ENCODE measurements around the gene AFF4. TPM values are rescaled to one million over a fixed set of nuclear protein-coding genes. Genes with fewer than 3 reads are reported as not detected.
"Not testable (repeated sequence)": the region's sequence is repeated elsewhere in the genome, so short reads cannot be mapped to it uniquely, and the experiment has no call there.

The AFF4 gene
- polyA plus RNA-seq, 3 donors = 9.7 to 17.7 (median 17.6) TPM

GRCh38 chr5:132987531-132988408, 24.3 kb upstream of the AFF4 start:
- Histone ChIP-seq H3K4me3 (replicated peaks in 1 of 3; ENCODE audit: low read depth in 2 of 3, low read length in 3 of 3) (no peak overlapping the region), H3K27ac (ENCODE audit: low read depth in 1 of 2, low read length in 2 of 2) (no peak overlapping the region), H3K9ac (ENCODE audit: insufficient read depth, low read length, poor library complexity, severe bottlenecking) (no peak overlapping the region), H3K4me1 (ENCODE audit: control insufficient read depth in 1 of 2, insufficient read depth in 2 of 2, low read length in 2 of 2) (no peaks in the 10 kb centered on the region), H2AFZ (ENCODE audit: insufficient read depth, low read depth, low read length, poor library complexity, severe bottlenecking) (no peak overlapping the region), H3K36me3 (replicated peaks in 1 of 2; ENCODE audit: control insufficient read depth in 1 of 2, insufficient read depth in 2 of 2, low read length in 2 of 2) (no peaks in the 10 kb centered on the region), H4K20me1 (ENCODE audit: insufficient read depth, low read length) (no peaks in the 10 kb centered on the region), H3K79me2 (ENCODE audit: insufficient read depth, low read length) (no peaks in the 10 kb centered on the region), H3K4me2 (replicated peaks; ENCODE audit: extremely low read depth, low read length, poor library complexity, severe bottlenecking) (no peak overlapping the region), H3K9me3 (replicated peaks in 1 of 2; ENCODE audit: control insufficient read depth in 1 of 2, insufficient read depth in 1 of 2, low read length in 2 of 2) (no peaks in the 10 kb centered on the region), H3K27me3 (ENCODE audit: control insufficient read depth in 2 of 2, insufficient read depth in 2 of 2, low read length in 2 of 2) (no peaks in the 10 kb centered on the region)
- TF ChIP-seq CTCF (IDR thresholded peaks at IDR 0.05) = no peak
- Mint-ChIP-seq H3K4me3 (no peak overlapping the region), H3K27ac (no peak overlapping the region), H3K4me1 (no peaks in the 10 kb centered on the region), H3K27me3 (ENCODE audit: low read depth in 3 of 3) (peaks cover 2 to 4% (median 3%) of the 10 kb centered on the region in 3 donors), H3K36me3 (no peaks in the 10 kb centered on the region), H3K9me3 (peaks cover 0 to 6% (median 2%) of the 10 kb centered on the region in 7 donors)
- DNase-seq = no peak
- WGBS (ENCODE audit: insufficient coverage) = 93% methylated on average over 11 of the region's 28 CpGs
- intact Hi-C loops (cut with micrococcal nuclease) = no loop called here

- H3K4me2 ChIP-seq (replicated peaks; ENCODE audit: extremely low read depth, low read length, poor library complexity, severe bottlenecking); H3K9me3 ChIP-seq (replicated peaks in 1 of 2; ENCODE audit: control insufficient read depth in 1 of 2, insufficient read depth in 1 of 2, low read length in 2 of 2); H3K27me3 Mint-ChIP-seq (ENCODE audit: low read depth in 3 of 3); H3K4me1 Mint-ChIP-seq; H3K36me3 ChIP-seq (replicated peaks in 1 of 2; ENCODE audit: control insufficient read depth in 1 of 2, insufficient read depth in 2 of 2, low read length in 2 of 2); H3K9ac ChIP-seq (ENCODE audit: insufficient read depth, low read length, poor library complexity, severe bottlenecking); H3K27ac ChIP-seq (ENCODE audit: low read depth in 1 of 2, low read length in 2 of 2); intact Hi-C loops (cut with micrococcal nuclease); H4K20me1 ChIP-seq (ENCODE audit: insufficient read depth, low read length); H3K4me1 ChIP-seq (ENCODE audit: control insufficient read depth in 1 of 2, insufficient read depth in 2 of 2, low read length in 2 of 2); H3K4me3 Mint-ChIP-seq; H3K79me2 ChIP-seq (ENCODE audit: insufficient read depth, low read length); DNase-seq; H3K27me3 ChIP-seq (ENCODE audit: control insufficient read depth in 2 of 2, insufficient read depth in 2 of 2, low read length in 2 of 2); H3K36me3 Mint-ChIP-seq; H3K27ac Mint-ChIP-seq; H2AFZ ChIP-seq (ENCODE audit: insufficient read depth, low read depth, low read length, poor library complexity, severe bottlenecking); H3K4me3 ChIP-seq (replicated peaks in 1 of 3; ENCODE audit: low read depth in 2 of 3, low read length in 3 of 3): not testable (repeated sequence)
- WGBS (ENCODE audit: insufficient coverage) = 100% methylated on average over 1 of the region's 30 CpGs
- peaks cover 2 to 21% (median 11%) of the 10 kb centered on the region in 7 donors for H3K9me3 Mint-ChIP-seq
These were observed 19.5 kb upstream of the AFF4 start for GRCh38 chr5:132982971-132983370.
